Myometrial cell (primary cell): ENCODE results near the gene KRTAP9-7. TPM values are rescaled to one million over a fixed set of nuclear protein-coding genes. Genes with fewer than 3 reads are reported as not detected.

ENCODE experiments used
- total RNA-seq: library from RNA; depleted of rRNA; stranded (reverse); fragments of >200 nt; gene quantifications from 2 replicates; pipeline ENCODE4 v1.2.3, GENCODE V29; 2015

Gene KRTAP9-7
- total RNA-seq = not detected in 2 replicates

GRCh38 chr17:41275648-41276190 lies at the start of gene KRTAP9-7:
Gene KRTAP9-7 (plus strand): TSS chr17:41275698. CDS start chr17:41275698, 0 bp downstream.

GRCh38 chr17:41226598-41227095 lies 48.9 kb upstream of the KRTAP9-7 start, which contains the start of gene KRTAP9-2:
Gene KRTAP9-2 (plus strand): TSS chr17:41226648. CDS start chr17:41226655, 7 bp downstream.

GRCh38 chr17:41232399-41233105 lies 42.9 kb upstream of the KRTAP9-7 start, which contains the start of gene KRTAP9-3:
Gene KRTAP9-3 (plus strand): TSS chr17:41232449. CDS start chr17:41232502, 53 bp downstream.

GRCh38 chr17:41237949-41238437 lies 37.5 kb upstream of the KRTAP9-7 start, which contains the start of gene KRTAP9-8:
Gene KRTAP9-8 (plus strand): TSS chr17:41237999. CDS start chr17:41238052, 53 bp downstream.

GRCh38 chr17:41249637-41250240 lies 25.8 kb upstream of the KRTAP9-7 start, which contains the start of gene KRTAP9-4:
Gene KRTAP9-4 (plus strand): TSS chr17:41249687. CDS start chr17:41249721, 34 bp downstream.

GRCh38 chr17:41255381-41256290 lies 19.9 kb upstream of the KRTAP9-7 start, which contains the start of gene KRTAP9-9:
Gene KRTAP9-9 (plus strand): TSS chr17:41255384.

GRCh38 chr17:41265078-41265477 lies 10.4 kb upstream of the KRTAP9-7 start, which contains the start of gene KRTAP9-6:
Gene KRTAP9-6 (plus strand): TSS chr17:41265378. CDS start chr17:41265378, 0 bp downstream.

GRCh38 chr17:41301916-41302901 lies 26.7 kb downstream of the KRTAP9-7 start, which contains the start of gene KRTAP29-1:
Gene KRTAP29-1 (minus strand): TSS chr17:41302851. CDS start chr17:41302851, 0 bp downstream.

GRCh38 chr17:41308918-41309359 lies 33.4 kb downstream of the KRTAP9-7 start, which contains the start of gene KRTAP16-1:
Gene KRTAP16-1 (minus strand): TSS chr17:41309309. CDS start chr17:41309253, 56 bp downstream.

GRCh38 chr17:41315204-41315794 lies 39.8 kb downstream of the KRTAP9-7 start, which contains the start of gene KRTAP17-1:
Gene KRTAP17-1 (minus strand): TSS chr17:41315710. CDS start chr17:41315650, 60 bp downstream.

Other genes starting within 250 kb of the KRTAP9-7 start
- gene KRTAP1-5, start 248.5 kb upstream of the KRTAP9-7 start, total RNA-seq = 15.4 and 18.2 TPM in 2 replicates
- gene KRTAP1-4, start 245.5 kb upstream of the KRTAP9-7 start, total RNA-seq = not detected in 2 replicates
- not detected in 2 replicates for gene KRTAP1-3, start 240.8 kb upstream of the KRTAP9-7 start, total RNA-seq
- 0.35 TPM in 1 of 2 replicates, not detected in the other for gene KRTAP1-1, start 234.2 kb upstream of the KRTAP9-7 start, total RNA-seq
- not detected in 2 replicates for gene KRTAP2-1, start 228.4 kb upstream of the KRTAP9-7 start, total RNA-seq
- not detected in 2 replicates for gene KRTAP2-2, start 220.5 kb upstream of the KRTAP9-7 start, total RNA-seq
- gene KRTAP2-3, start 215.6 kb upstream of the KRTAP9-7 start, total RNA-seq = 0.89 TPM in 1 of 2 replicates, not detected in the other
- gene KRTAP2-4, start 209.8 kb upstream of the KRTAP9-7 start, total RNA-seq = not detected in 2 replicates
- gene KRTAP4-7, start 191.5 kb upstream of the KRTAP9-7 start, total RNA-seq = not detected in 2 replicates
- gene KRTAP4-8, start 177.6 kb upstream of the KRTAP9-7 start, total RNA-seq = not detected in 2 replicates
- not detected in 2 replicates for gene KRTAP4-16, start 173.5 kb upstream of the KRTAP9-7 start, total RNA-seq
- not detected in 2 replicates for gene KRTAP4-9, start 170.3 kb upstream of the KRTAP9-7 start, total RNA-seq
- gene KRTAP4-11, start 157.3 kb upstream of the KRTAP9-7 start, total RNA-seq = not detected in 2 replicates
- gene KRTAP4-12, start 151.5 kb upstream of the KRTAP9-7 start, total RNA-seq = not detected in 2 replicates
- gene KRTAP4-6, start 135.2 kb upstream of the KRTAP9-7 start, total RNA-seq = not detected in 2 replicates
- not detected in 2 replicates for gene KRTAP4-5, start 125.9 kb upstream of the KRTAP9-7 start, total RNA-seq
- gene KRTAP4-4, start 115.0 kb upstream of the KRTAP9-7 start, total RNA-seq = not detected in 2 replicates
- gene KRTAP4-3, start 107.5 kb upstream of the KRTAP9-7 start, total RNA-seq = not detected in 2 replicates
- gene KRTAP4-2, start 97.5 kb upstream of the KRTAP9-7 start, total RNA-seq = not detected in 2 replicates
- not detected in 2 replicates for gene KRTAP4-1, start 90.8 kb upstream of the KRTAP9-7 start, total RNA-seq
- not detected in 2 replicates for gene KRTAP9-1, start 85.8 kb upstream of the KRTAP9-7 start, total RNA-seq
- gene KRTAP9-2, start 49.0 kb upstream of the KRTAP9-7 start, total RNA-seq = not detected in 2 replicates
- gene KRTAP9-3, start 43.2 kb upstream of the KRTAP9-7 start, total RNA-seq = not detected in 2 replicates
- not detected in 2 replicates for gene KRTAP9-8, start 37.7 kb upstream of the KRTAP9-7 start, total RNA-seq
- not detected in 2 replicates for gene KRTAP9-4, start 26.0 kb upstream of the KRTAP9-7 start, total RNA-seq
- not detected in 2 replicates for gene KRTAP9-9, start 20.3 kb upstream of the KRTAP9-7 start, total RNA-seq
- gene KRTAP9-6, start 10.3 kb upstream of the KRTAP9-7 start, total RNA-seq = not detected in 2 replicates
- gene KRTAP29-1, start 27.2 kb downstream of the KRTAP9-7 start, total RNA-seq = not detected in 2 replicates
- gene KRTAP16-1, start 33.6 kb downstream of the KRTAP9-7 start, total RNA-seq = not detected in 2 replicates
- gene KRTAP17-1, start 40.0 kb downstream of the KRTAP9-7 start, total RNA-seq = not detected in 2 replicates
- gene KRT33A, start 75.1 kb downstream of the KRTAP9-7 start, total RNA-seq = not detected in 2 replicates
- gene KRT33B, start 94.1 kb downstream of the KRTAP9-7 start, total RNA-seq = under 0.01 TPM in 1 of 2 replicates, not detected in the other
- gene KRT34, start 106.6 kb downstream of the KRTAP9-7 start, total RNA-seq = 115 and 121 TPM in 2 replicates
- not detected in 2 replicates for gene KRT31, start 121.9 kb downstream of the KRTAP9-7 start, total RNA-seq
- 0.71 TPM in 1 of 2 replicates, not detected in the other for gene KRT37, start 148.9 kb downstream of the KRTAP9-7 start, total RNA-seq
- gene KRT38, start 165.3 kb downstream of the KRTAP9-7 start, total RNA-seq = 0.18 TPM in 1 of 2 replicates, not detected in the other
- gene KRT32, start 191.7 kb downstream of the KRTAP9-7 start, total RNA-seq = 0.18 TPM in 1 of 2 replicates, not detected in the other
- not detected in 2 replicates for gene KRT35, start 205.5 kb downstream of the KRTAP9-7 start, total RNA-seq
- gene KRT36, start 214.2 kb downstream of the KRTAP9-7 start, total RNA-seq = not detected in 2 replicates
- gene KRT13, start 229.9 kb downstream of the KRTAP9-7 start, total RNA-seq = 0.35 TPM in 1 of 2 replicates, not detected in the other
- 5.3 and 13.8 TPM in 2 replicates for gene KRT15, start 243.2 kb downstream of the KRTAP9-7 start, total RNA-seq